SU-DHL-6 (cell line): ENCODE measurements around the gene THSD4.

ENCODE experiments used
- EZH2phosphoT487 ChIP-seq: fragments of 200-600 bp; sonication (generic), shearing (Covaris generic); conservative IDR thresholded peaks from 2 replicates; pipeline ENCODE4 v1.6.1; 2018; ENCODE audit warnings: mild to moderate bottlenecking, antibody characterized with exemption, low read length, moderate library complexity, mixed read lengths
- TF ChIP-seq, protein P1 (sequence below): fragments of 200-600 bp; sonication (generic); IDR thresholded peaks from one replicate; pipeline ENCODE4 v1.5.1; 2017; ENCODE audit warnings: antibody characterized with exemption, mild to moderate bottlenecking, low read length, moderate library complexity; ENCODE audit not compliant: insufficient read depth, poor library complexity, severe bottlenecking

DNA sequence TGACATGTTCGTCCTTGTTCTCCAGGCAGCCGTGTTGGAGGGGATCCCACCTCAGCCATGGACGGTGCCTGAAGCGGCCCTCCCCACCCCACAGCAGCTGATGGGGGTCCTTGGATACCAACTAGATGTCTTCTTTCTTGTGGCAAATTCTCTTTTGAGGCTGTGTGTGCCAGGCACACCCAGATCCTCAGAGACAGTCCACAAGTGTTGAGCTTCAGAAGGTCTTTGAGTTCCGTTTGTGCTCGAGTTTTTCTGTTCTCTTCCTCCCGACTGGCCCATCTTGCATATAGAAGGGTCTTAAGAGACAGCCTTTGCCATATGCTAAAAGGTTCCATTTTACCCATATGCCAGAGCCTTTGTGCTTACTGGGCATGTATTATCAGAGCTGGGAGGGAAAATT is 227.4 kb downstream of the THSD4 start:
- TF ChIP-seq, protein P1, sequence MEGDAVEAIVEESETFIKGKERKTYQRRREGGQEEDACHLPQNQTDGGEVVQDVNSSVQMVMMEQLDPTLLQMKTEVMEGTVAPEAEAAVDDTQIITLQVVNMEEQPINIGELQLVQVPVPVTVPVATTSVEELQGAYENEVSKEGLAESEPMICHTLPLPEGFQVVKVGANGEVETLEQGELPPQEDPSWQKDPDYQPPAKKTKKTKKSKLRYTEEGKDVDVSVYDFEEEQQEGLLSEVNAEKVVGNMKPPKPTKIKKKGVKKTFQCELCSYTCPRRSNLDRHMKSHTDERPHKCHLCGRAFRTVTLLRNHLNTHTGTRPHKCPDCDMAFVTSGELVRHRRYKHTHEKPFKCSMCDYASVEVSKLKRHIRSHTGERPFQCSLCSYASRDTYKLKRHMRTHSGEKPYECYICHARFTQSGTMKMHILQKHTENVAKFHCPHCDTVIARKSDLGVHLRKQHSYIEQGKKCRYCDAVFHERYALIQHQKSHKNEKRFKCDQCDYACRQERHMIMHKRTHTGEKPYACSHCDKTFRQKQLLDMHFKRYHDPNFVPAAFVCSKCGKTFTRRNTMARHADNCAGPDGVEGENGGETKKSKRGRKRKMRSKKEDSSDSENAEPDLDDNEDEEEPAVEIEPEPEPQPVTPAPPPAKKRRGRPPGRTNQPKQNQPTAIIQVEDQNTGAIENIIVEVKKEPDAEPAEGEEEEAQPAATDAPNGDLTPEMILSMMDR: no peak
- TF ChIP-seq EZH2phosphoT487: no peak
